Glutamatergic neuron (in vitro differentiated cells): Measurements from ENCODE around the gene CRYGN. TPM values are rescaled to one million over a fixed set of nuclear protein-coding genes. Genes with fewer than 3 reads are reported as not detected.

ENCODE experiments used
- DNase-seq: peaks from one replicate; pipeline ENCODE4 v3.0.0; 2022
- H3K27ac Mint-ChIP-seq: one replicate; pipeline ENCODE4 v1.8.0; 2020; ENCODE audit warnings: mild to moderate bottlenecking, mixed read lengths, inconsistent platforms; ENCODE audit not compliant: unreplicated experiment
- H3K27me3 Mint-ChIP-seq: one replicate; pipeline ENCODE4 v1.8.0; 2020; ENCODE audit warnings: mild to moderate bottlenecking, moderate library complexity, mixed read lengths, inconsistent platforms; ENCODE audit not compliant: unreplicated experiment
- H3K36me3 Mint-ChIP-seq: one replicate; pipeline ENCODE4 v1.8.0; 2020; ENCODE audit warnings: mild to moderate bottlenecking, mixed read lengths, inconsistent platforms; ENCODE audit not compliant: unreplicated experiment
- H3K4me1 Mint-ChIP-seq: one replicate; pipeline ENCODE4 v1.8.0; 2020; ENCODE audit warnings: mild to moderate bottlenecking, low read depth, mixed read lengths, inconsistent platforms; ENCODE audit not compliant: unreplicated experiment
- H3K4me3 Mint-ChIP-seq: one replicate; pipeline ENCODE4 v1.8.0; 2020; ENCODE audit warnings: mild to moderate bottlenecking, mixed read lengths, inconsistent platforms; ENCODE audit not compliant: unreplicated experiment
- H3K9me3 Mint-ChIP-seq: one replicate; pipeline ENCODE4 v1.8.0; 2020; ENCODE audit warnings: mild to moderate bottlenecking, moderate library complexity, mixed read lengths, inconsistent platforms; ENCODE audit not compliant: unreplicated experiment
- total RNA-seq: library from RNA; stranded (reverse); fragmentation: NEBNext Ultra II Directional; extraction: Animal tissue kit (Norgen Biotek cat#: 25700); gene quantifications from one replicate; pipeline ENCODE4 v1.2.1, GENCODE V29; 2021; ENCODE audit not compliant: unreplicated experiment
- TF ChIP-seq, protein P1 (sequence below): fragments of 200-600 bp; sonication (generic); IDR thresholded peaks from one replicate; pipeline ENCODE4 v1.5.0; 2021; ENCODE audit not compliant: partially characterized antibody, unreplicated experiment

Gene CRYGN
- total RNA-seq, 1 donor from 2014 or later: not detected

GRCh38 chr7:151389096-151389767 lies 50.7 kb downstream of the CRYGN start:
- Mint-ChIP-seq H3K9me3 (peaks cover 12% of the 10 kb centered on the region), H3K36me3 (peaks cover 2% of the 10 kb centered on the region), H3K27me3 (peaks cover 14% of the 10 kb centered on the region), H3K4me1 (peaks cover 21% of the 10 kb centered on the region), H3K27ac (no peak overlapping the region), H3K4me3 (no peak overlapping the region)
- DNase-seq: no peak
- TF ChIP-seq, protein P1, sequence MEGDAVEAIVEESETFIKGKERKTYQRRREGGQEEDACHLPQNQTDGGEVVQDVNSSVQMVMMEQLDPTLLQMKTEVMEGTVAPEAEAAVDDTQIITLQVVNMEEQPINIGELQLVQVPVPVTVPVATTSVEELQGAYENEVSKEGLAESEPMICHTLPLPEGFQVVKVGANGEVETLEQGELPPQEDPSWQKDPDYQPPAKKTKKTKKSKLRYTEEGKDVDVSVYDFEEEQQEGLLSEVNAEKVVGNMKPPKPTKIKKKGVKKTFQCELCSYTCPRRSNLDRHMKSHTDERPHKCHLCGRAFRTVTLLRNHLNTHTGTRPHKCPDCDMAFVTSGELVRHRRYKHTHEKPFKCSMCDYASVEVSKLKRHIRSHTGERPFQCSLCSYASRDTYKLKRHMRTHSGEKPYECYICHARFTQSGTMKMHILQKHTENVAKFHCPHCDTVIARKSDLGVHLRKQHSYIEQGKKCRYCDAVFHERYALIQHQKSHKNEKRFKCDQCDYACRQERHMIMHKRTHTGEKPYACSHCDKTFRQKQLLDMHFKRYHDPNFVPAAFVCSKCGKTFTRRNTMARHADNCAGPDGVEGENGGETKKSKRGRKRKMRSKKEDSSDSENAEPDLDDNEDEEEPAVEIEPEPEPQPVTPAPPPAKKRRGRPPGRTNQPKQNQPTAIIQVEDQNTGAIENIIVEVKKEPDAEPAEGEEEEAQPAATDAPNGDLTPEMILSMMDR: no peak

GRCh38 chr7:151388430-151388829 lies 51.5 kb downstream of the CRYGN start:
- H3K9me3 Mint-ChIP-seq: peaks cover 12% of the 10 kb centered on the region
- TF ChIP-seq, protein P1: no peak
- no peak overlapping the region for H3K27ac Mint-ChIP-seq
- H3K27me3 Mint-ChIP-seq: peaks cover 14% of the 10 kb centered on the region
- no peak overlapping the region for H3K4me3 Mint-ChIP-seq
- DNase-seq: no peak
- peaks cover 16% of the 10 kb centered on the region for H3K4me1 Mint-ChIP-seq
- H3K36me3 Mint-ChIP-seq: peaks cover 5% of the 10 kb centered on the region

- no peak for DNase-seq
- peaks cover 5% of the 10 kb centered on the region for H3K36me3 Mint-ChIP-seq
- no peak overlapping the region for H3K4me3 Mint-ChIP-seq
- H3K9me3 Mint-ChIP-seq: peaks cover 12% of the 10 kb centered on the region
- H3K27ac Mint-ChIP-seq: no peak overlapping the region
- peaks cover 14% of the 10 kb centered on the region for H3K27me3 Mint-ChIP-seq
- peaks cover 12% of the 10 kb centered on the region for H3K4me1 Mint-ChIP-seq
- TF ChIP-seq, protein P1: no peak
Observed at GRCh38 chr7:151388007-151388297, 52.0 kb downstream of the CRYGN start.

DNA sequence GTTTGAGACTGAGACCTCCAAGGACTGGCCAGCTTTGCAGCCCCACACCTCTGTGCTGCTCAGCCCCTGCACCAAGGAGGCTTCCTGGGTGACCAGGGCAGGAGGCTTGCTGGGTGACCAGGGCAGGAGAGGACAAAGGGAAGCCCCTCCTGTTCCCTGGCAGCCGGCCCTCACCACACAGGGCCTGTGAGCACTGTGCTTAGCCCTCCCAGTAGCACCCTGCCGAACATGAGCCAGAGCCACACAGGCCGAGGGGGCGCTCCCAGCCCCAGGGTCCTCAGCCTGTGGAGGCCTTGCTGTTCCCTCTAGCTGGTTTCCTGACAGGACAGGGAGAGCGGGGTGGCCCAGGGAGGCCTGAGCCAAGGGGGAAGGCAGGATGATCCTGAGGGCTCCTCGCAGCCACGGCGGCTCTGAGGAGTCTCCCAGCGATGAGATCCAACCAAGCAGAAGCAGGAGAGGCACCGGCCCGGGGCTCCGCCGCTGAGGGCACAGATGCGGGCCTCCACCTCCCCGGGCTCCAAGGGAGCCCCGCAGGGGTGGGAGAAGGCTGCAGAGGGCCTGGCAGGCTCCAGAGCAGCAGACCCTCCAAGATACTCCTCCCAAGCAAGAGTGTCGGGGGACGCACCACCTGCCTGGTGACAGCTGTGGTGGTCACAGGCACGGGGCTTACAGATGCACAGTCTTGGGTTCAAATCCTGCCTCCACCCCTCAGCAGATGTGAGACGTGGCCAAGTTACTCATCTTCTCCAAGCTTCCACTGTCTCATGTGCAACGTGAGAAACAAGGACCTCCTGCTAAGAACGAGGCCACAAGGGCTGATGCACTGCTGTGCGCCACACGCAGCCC lies 52.6 kb downstream of the CRYGN start:
- H3K9me3 Mint-ChIP-seq: peaks cover 13% of the 10 kb centered on the region
- TF ChIP-seq, protein P1: no peak
- peaks cover 14% of the 10 kb centered on the region for H3K27me3 Mint-ChIP-seq
- H3K27ac Mint-ChIP-seq: no peak overlapping the region
- H3K36me3 Mint-ChIP-seq: peaks cover 5% of the 10 kb centered on the region
- peak; percentile 19 for DNase-seq
- peaks cover 13% of the 10 kb centered on the region for H3K4me1 Mint-ChIP-seq
- H3K4me3 Mint-ChIP-seq: no peak overlapping the region
